ENCODE measurements around the gene MRRF.

Gene MRRF

DNA sequence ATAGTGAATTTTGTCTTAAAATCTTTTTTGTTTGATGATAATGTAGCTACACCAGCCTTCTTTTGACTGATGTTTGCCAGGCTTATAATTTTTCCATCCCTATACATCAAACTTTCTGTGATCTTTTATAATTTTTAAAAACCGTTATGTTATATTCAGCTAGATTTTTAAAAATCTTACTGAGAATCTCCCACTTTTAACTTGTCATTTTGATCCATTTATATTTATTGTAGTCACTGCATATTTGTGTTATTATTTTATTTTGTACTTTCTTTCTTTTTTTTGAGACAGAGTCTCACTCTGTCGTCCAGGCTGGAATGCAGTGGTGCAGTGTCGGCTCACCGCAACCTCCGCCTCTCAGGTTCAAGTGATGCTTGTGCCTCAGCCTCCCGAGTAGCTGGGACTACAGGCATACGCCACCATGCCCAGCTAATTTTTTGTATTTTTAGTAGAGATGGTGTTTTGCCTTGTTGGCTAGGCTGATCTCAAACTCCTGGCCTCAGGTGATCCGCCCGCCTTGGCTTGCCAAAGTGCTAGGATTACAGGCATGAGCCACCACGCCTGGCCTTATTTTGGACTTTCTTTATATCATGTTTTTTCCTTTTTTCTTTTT is 12.7 kb downstream of the MRRF start:
- Mint-ChIP-seq H3K9me3 (no peaks in the 10 kb centered on the region), H3K4me1 (no peaks in the 10 kb centered on the region), H3K27me3 (no peaks in the 10 kb centered on the region), H3K27ac (no peak overlapping the region), H3K36me3 (peaks cover 44% of the 10 kb centered on the region), H3K4me3 (no peak overlapping the region)
- DNase-seq = no peak
- CTCF ChIA-PET = no interaction called here

DNA sequence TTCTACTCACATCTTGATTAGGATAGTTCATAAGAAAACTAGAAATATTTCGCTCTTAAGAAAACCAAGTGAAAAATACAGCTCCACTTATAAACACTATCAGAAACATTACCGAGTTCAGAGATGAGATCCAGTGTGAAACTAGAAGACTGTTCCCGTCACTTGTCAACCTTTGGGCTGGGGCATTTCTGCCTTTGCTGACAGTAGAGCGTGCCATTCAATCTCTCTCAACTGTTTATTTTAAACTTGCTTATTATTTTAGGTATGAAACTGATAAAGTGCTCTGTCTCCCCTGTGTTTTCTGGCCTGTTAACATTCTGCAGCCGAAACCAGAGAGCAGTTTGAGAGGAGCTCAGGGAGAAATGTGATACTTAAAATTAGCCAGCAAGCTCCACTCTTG is 16.7 kb downstream of the MRRF start:
- H3K27me3 Mint-ChIP-seq = no peaks in the 10 kb centered on the region
- no peaks in the 10 kb centered on the region for H3K4me1 Mint-ChIP-seq
- CTCF ChIA-PET = interaction anchor here (1.0 kb wide), 1 partner anchor 8 kb away, joined by 3 read pairs; no protein-coding TSS in a partner anchor
- no peak overlapping the region for H3K27ac Mint-ChIP-seq
- no peaks in the 10 kb centered on the region for H3K9me3 Mint-ChIP-seq
- DNase-seq = no peak
- no peak overlapping the region for H3K4me3 Mint-ChIP-seq
- H3K36me3 Mint-ChIP-seq = peaks cover 29% of the 10 kb centered on the region

DNA sequence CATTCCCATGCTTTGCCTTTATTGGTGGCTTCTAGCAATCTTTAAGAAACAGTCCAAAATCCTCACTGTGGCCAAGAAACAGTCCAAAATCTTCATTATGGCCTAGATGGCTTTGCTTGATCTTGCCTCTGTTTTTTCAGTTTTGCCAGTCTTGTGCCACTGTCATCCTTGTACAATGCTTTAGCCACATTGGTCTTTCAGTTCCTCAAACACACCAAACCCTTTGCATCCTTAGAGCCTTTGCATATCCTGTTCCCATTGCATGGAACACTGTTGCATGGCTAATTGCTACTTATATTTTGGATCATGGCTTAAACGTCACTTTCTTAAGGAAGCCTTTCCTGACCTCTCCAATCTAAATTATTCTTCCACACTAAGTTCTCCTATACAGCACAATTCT is 22.1 kb downstream of the MRRF start:
- CTCF ChIA-PET = no interaction called here
- no peaks in the 10 kb centered on the region for H3K27me3 Mint-ChIP-seq
- H3K4me3 Mint-ChIP-seq = no peak overlapping the region
- no peak overlapping the region for H3K27ac Mint-ChIP-seq
- DNase-seq = no peak
- H3K4me1 Mint-ChIP-seq = no peaks in the 10 kb centered on the region
- no peaks in the 10 kb centered on the region for H3K9me3 Mint-ChIP-seq
- H3K36me3 Mint-ChIP-seq = peaks cover 28% of the 10 kb centered on the region

DNA sequence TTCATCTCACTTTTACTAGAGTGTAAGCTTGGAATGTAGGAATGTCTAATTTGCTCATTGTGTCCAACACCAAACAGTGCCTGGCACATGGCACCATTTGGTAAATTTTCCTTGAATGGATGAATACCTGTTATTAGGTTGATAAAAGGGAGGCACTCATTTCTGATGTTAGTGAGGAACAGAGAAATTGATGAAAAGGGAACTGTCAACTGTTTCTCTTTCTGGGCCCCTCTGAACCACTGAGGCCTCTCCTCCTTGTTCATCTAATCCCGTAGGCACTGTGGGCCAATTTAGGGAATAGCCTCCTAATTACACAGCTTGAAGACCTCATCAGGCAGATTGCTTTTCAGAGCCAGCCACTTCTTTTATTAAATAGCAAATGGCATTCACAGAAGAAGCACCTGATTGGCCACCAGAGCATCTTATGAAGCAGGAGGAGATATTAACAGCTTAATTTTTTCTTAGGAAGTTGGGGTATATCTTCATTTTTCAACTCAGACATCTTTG is 22.6 kb downstream of the MRRF start:
- H3K9me3 Mint-ChIP-seq = no peaks in the 10 kb centered on the region
- H3K4me1 Mint-ChIP-seq = no peaks in the 10 kb centered on the region
- CTCF ChIA-PET = no interaction called here
- no peak overlapping the region for H3K4me3 Mint-ChIP-seq
- no peaks in the 10 kb centered on the region for H3K27me3 Mint-ChIP-seq
- DNase-seq = no peak
- no peak overlapping the region for H3K27ac Mint-ChIP-seq
- H3K36me3 Mint-ChIP-seq = peaks cover 31% of the 10 kb centered on the region

DNA sequence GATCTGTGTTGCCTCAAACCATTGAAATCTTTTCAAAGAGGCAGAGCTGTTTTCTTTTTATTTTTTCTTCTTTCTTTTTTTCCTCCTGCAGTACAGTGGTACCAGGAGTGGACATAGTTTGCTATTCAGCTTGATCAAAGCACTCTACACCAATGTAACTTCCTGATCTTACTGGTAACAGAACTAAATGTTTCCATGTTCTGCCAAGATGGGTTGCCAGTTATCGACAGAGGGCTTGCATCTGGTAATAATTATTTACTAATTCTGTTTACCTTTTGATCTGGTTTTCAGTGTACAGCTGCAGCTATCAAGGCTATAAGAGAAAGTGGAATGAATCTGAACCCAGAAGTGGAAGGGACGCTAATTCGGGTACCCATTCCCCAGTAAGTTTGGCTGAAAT is 26.8 kb downstream of the MRRF start:
- no peak overlapping the region for H3K4me3 Mint-ChIP-seq
- no peaks in the 10 kb centered on the region for H3K4me1 Mint-ChIP-seq
- H3K27me3 Mint-ChIP-seq = no peaks in the 10 kb centered on the region
- H3K36me3 Mint-ChIP-seq = peaks cover 38% of the 10 kb centered on the region
- no peak for DNase-seq
- CTCF ChIA-PET = no interaction called here
- no peak overlapping the region for H3K27ac Mint-ChIP-seq
- H3K9me3 Mint-ChIP-seq = no peaks in the 10 kb centered on the region

DNA sequence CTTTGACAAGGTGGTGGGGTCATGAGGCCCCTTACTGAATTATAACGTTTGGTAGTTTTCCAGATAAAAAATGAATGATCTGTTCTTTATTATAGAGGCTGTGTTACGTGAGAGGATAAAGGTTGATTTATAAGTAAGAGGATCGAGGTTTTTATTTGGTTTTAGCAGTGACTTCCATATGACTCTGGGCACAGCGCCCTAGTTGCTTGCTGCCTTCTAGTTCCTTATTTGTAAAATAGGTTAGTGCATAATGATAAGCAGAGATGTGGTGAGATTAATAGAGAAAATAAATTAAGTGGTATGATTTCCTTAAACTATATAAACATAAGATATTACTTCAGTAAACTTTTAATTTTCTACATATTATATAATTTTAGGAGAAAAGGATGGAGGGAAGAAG is 29.8 kb downstream of the MRRF start:
- Mint-ChIP-seq H3K4me1 (no peaks in the 10 kb centered on the region), H3K27ac (no peak overlapping the region)

DNA sequence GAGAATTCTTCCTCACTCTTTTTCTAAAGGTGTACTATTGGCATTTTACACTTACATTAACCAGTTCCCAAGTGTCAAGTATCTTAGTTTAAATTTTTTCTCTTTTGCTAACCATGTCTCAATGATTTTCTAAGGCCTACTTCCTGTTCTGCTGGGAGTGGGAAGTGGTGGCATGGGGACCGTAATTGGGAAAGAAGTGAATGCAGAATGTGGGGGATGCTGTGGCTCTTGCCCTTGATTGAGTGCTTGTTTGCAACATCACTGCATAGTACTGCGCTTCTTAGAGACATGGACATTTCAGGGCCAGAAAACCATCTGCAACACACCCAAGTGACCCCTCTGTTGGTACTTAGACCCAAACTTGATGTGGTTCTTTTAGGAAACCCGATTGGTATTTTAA is 32.8 kb downstream of the MRRF start:
- CTCF ChIA-PET = no interaction called here
- no peaks in the 10 kb centered on the region for H3K4me1 Mint-ChIP-seq
- H3K36me3 Mint-ChIP-seq = peaks cover 33% of the 10 kb centered on the region
- H3K27me3 Mint-ChIP-seq = no peaks in the 10 kb centered on the region
- H3K4me3 Mint-ChIP-seq = no peak overlapping the region
- no peak overlapping the region for H3K27ac Mint-ChIP-seq
- no peaks in the 10 kb centered on the region for H3K9me3 Mint-ChIP-seq
- DNase-seq = no peak

More for the DNA sequence above, 29.8 kb downstream of the MRRF start:
- DNase-seq = no peak
- H3K4me3 Mint-ChIP-seq = no peak overlapping the region
- peaks cover 34% of the 10 kb centered on the region for H3K36me3 Mint-ChIP-seq
- H3K27me3 Mint-ChIP-seq = no peaks in the 10 kb centered on the region
- H3K9me3 Mint-ChIP-seq = no peaks in the 10 kb centered on the region
- CTCF ChIA-PET = no interaction called here

DNA sequence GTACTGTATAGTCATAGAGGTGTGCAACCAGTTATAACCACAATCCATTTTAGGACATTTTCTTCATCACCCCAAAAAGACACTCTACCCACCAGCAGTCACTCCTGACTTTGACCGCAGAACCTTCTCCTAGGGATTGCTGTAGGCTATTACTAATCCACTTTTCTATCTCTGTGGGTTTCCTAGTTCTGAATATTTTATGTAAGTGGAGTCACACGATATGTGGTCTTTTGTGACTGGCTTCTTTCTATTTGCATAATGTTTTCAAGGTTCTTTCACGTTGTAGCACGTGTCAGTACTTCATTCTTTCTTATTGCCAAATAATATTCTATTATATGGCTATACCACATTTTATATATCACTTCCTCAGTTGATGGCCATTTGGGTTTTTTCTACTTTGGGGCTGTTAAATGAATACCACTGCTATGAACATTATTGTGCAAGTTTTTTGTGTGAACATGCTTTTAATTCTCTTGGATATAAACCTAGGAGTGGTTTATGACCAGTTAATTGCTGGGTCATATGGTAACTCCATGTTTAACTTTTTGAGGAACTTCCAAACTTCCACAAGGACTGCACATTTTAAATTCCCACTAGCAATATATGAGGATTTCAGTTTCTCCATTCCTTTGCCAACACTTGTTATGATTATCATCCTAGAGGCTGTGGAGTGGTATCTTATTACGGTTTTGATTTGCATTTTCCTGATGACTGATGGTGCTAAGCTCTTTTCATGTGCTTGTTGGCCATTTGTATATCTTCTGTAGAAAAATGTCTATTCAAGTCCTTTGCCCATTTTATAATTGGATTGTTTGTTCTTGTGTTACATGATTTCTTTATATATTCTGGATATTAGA is 37.8 kb downstream of the MRRF start:
- Mint-ChIP-seq H3K4me3 (no peak overlapping the region), H3K27me3 (no peaks in the 10 kb centered on the region), H3K36me3 (peaks cover 22% of the 10 kb centered on the region), H3K4me1 (peaks cover 12% of the 10 kb centered on the region), H3K27ac (no peak overlapping the region), H3K9me3 (no peaks in the 10 kb centered on the region)
- no peak for DNase-seq
- CTCF ChIA-PET = interaction anchor here (0.6 kb wide), 1 partner anchor 12 kb away, joined by 3 read pairs; no protein-coding TSS in a partner anchor

DNA sequence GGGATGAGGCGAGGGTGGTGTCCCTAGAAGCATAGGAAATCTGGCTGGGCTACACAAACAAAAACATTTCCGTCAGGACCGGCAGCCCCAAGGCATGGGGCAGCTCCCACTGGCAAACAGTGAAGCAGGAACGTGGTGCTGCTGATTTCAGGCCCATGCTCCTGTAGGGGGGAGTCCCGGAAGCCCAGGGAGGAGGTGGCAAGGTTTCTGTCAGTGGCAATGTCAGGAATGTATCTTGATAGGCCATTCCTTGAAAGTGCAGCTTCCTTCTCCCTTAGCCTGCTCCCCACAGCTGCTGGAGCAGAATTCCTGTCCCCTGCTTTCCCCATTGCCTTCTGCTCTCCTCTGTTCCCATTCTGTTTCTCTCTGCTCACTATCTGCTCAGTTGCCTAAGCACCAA is 42.4 kb downstream of the MRRF start:
- DNase-seq = no peak
- Mint-ChIP-seq H3K4me3 (no peak overlapping the region), H3K4me1 (peaks cover 12% of the 10 kb centered on the region), H3K36me3 (peaks cover 13% of the 10 kb centered on the region), H3K9me3 (no peaks in the 10 kb centered on the region), H3K27ac (no peak overlapping the region), H3K27me3 (no peaks in the 10 kb centered on the region)
- CTCF ChIA-PET = interaction anchor here (1.4 to 2.1 kb wide), 2 partner anchors 44 to 185 kb away, joined by 4 to 7 read pairs; no protein-coding TSS in a partner anchor

DNA sequence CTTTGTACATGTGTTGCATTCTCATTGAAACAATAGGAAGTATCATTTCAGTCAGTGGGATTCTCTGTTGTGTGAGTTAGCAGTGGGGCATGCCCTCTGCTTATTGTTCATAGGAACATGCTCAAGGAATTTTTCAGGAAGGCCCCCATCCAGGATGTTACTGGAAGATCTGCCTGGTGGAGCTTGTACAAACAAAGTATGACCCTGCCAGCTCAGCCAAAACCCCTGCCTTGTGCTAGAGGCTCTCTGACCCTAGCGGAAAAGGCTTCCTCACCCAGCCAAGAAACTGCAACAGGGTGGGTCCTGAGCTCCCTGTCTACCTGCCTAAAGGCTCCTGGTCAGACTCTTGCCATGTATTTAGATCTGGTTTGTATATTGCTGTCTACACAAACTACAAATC is 43.2 kb downstream of the MRRF start:
- Mint-ChIP-seq H3K27ac (no peak overlapping the region), H3K9me3 (no peaks in the 10 kb centered on the region), H3K4me3 (no peak overlapping the region), H3K27me3 (no peaks in the 10 kb centered on the region), H3K36me3 (peaks cover 12% of the 10 kb centered on the region), H3K4me1 (peaks cover 12% of the 10 kb centered on the region)
- CTCF ChIA-PET = interaction anchor here (1.4 to 2.1 kb wide), 2 partner anchors 43 to 186 kb away, joined by 4 to 7 read pairs; no protein-coding TSS in a partner anchor
- DNase-seq = no peak

DNA sequence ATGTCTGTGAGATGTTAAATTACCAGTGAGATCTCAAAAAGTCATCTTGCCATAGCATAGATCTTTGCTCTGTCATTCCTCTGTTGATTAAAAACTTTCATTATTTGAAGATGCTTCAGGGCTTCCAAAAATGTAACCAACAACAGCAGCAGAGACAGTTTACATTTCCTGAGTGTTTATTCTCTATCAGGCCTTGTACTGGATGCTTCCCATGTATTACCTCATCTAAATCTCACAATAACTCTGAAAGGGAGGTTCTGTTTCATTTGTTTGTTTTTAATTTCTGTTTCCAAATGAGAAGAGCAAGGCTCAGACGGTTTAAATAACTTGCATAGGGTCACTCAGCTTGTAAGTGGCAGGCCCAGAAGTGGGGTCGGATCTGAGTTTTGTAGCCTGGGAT is 45.2 kb downstream of the MRRF start:
- Mint-ChIP-seq H3K36me3 (peaks cover 28% of the 10 kb centered on the region), H3K4me1 (no peaks in the 10 kb centered on the region), H3K27me3 (no peaks in the 10 kb centered on the region), H3K27ac (no peak overlapping the region), H3K9me3 (no peaks in the 10 kb centered on the region), H3K4me3 (no peak overlapping the region)
- CTCF ChIA-PET = no interaction called here
- DNase-seq = no peak

DNA sequence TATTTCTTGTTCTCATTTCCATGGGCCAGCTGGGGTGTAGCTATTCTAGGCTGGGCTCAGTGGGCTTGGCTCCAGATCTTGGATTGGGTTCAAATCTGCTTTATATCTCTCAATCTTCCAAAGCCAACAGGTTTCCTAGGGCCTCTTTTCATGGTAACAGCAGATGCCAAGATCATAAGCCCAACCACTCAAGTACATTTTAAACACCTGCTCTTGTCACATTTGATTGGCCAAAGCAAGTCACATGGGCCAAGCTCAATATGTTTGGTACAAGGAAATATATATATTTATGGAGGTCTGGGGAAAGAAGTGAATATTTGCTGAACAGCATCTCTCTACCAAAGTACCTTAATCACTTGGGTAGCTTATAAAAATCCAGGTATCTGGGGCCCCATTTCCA is 49.5 kb downstream of the MRRF start:
- Mint-ChIP-seq H3K9me3 (no peaks in the 10 kb centered on the region), H3K4me1 (no peaks in the 10 kb centered on the region), H3K27ac (no peak overlapping the region), H3K4me3 (no peak overlapping the region), H3K36me3 (peaks cover 25% of the 10 kb centered on the region), H3K27me3 (no peaks in the 10 kb centered on the region)
- DNase-seq = no peak
- CTCF ChIA-PET = no interaction called here

DNA sequence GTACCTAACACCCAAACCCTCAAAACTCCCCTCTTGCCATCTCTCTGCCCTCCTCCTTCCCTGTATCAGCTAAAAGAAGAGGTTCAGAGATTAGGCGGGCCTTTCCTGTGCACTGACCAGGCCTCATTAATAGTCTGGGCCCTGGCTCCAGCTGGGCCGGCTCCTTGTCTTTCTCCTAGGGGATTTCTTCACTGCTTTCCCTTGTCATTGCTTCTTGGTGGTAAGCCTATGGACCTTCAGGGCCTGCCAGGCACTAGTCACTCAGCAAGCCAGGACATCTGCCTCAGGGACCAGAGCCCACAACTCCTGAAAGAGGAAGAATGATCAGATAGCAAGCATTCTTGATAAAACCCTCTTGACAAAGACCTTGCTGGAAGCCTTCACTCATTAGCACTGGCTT is 50.9 kb downstream of the MRRF start:
- H3K9me3 Mint-ChIP-seq = no peaks in the 10 kb centered on the region
- H3K4me1 Mint-ChIP-seq = no peaks in the 10 kb centered on the region
- no peak overlapping the region for H3K27ac Mint-ChIP-seq
- no peak for DNase-seq
- H3K36me3 Mint-ChIP-seq = peaks cover 23% of the 10 kb centered on the region
- H3K27me3 Mint-ChIP-seq = no peaks in the 10 kb centered on the region
- CTCF ChIA-PET = no interaction called here
- H3K4me3 Mint-ChIP-seq = no peak overlapping the region

DNA sequence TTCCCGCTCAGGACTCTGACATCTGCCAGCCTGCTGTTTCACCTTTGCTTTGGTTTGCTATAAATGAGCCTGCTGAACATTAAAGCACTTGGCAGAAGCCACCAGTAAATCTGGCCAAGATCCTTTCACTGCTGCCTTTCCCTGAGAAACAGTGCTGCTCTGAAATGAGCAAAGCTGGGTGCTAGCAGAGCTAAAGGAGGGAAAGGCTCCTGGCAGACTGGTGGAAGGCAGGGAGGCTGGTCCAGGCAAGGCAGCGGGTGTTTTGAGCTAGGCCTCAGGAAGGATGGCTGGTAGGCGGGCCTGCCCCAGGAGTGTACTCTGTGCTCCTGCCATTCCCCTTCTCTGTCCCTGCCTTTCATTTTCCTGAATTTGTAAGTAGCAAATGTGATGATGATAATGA is 53.6 kb downstream of the MRRF start:
- H3K4me1 Mint-ChIP-seq = no peaks in the 10 kb centered on the region
- CTCF ChIA-PET = interaction anchor here (0.7 kb wide), 1 partner anchor 193 kb away, joined by 3 read pairs; no protein-coding TSS in a partner anchor
- H3K9me3 Mint-ChIP-seq = no peaks in the 10 kb centered on the region
- peaks cover 23% of the 10 kb centered on the region for H3K36me3 Mint-ChIP-seq
- no peak overlapping the region for H3K27ac Mint-ChIP-seq
- no peak for DNase-seq
- no peaks in the 10 kb centered on the region for H3K27me3 Mint-ChIP-seq
- H3K4me3 Mint-ChIP-seq = no peak overlapping the region

DNA sequence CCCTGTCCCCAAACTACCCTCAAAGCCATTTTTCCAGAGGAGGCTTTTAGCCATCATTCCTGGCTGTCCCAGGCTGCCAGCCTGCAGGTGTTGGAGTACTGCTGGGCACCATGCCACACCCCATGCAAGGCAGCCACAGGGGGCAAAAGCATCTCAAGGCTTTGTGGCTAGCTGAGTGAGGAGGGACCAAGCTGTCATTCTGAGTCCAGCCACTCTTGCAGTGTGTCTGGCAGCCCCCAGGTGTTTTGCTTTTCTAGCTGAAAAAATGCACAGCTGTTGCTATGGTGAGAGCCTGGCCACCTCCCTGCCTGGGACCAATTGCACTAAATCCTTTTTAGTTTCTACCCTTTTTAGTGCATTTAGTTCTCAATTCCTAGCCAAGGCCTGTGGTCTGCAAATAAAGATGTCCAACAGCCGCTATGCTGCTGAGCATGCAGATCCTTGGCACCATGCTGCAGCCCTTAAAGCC is 55.8 kb downstream of the MRRF start:
- no peaks in the 10 kb centered on the region for H3K27me3 Mint-ChIP-seq
- DNase-seq = no peak
- no peaks in the 10 kb centered on the region for H3K9me3 Mint-ChIP-seq
- peaks cover 16% of the 10 kb centered on the region for H3K36me3 Mint-ChIP-seq
- CTCF ChIA-PET = no interaction called here
- H3K4me1 Mint-ChIP-seq = no peaks in the 10 kb centered on the region
- H3K27ac Mint-ChIP-seq = no peak overlapping the region
- H3K4me3 Mint-ChIP-seq = no peak overlapping the region

Data from activated naive CD4-positive, alpha-beta T cell treated with anti-CD3 and anti-CD28 coated beads, Interleukin-2, amount 10 ng/mL, durations not matched to agents 7 days and 5 days (primary cell).